Breast epithelium (tissue), 3 donors: ENCODE measurements around the gene G6PC3.

ENCODE experiments used
- POLR2A ChIP-seq: fragments of 450-650 bp; IDR thresholded peaks from one replicate; pipeline ENCODE4 v1.6.1; 2016; ENCODE audit warnings: antibody characterized with exemption, mild to moderate bottlenecking, moderate library complexity
- POLR2AphosphoS5 ChIP-seq, 3 donors: sonication (generic); formaldehyde crosslinking; IDR thresholded peaks; one replicate each; pipeline ENCODE4 v1.6.1; 2017; ENCODE audit warnings: antibody characterized with exemption in 3 of 3
- TF ChIP-seq, protein P1 (sequence below), 3 donors: fragments of 450-650 bp; IDR thresholded peaks; one replicate each; pipeline ENCODE4 v1.5.1; 2016 to 2017; ENCODE audit warnings: antibody characterized with exemption in 3 of 3, mild to moderate bottlenecking in 3 of 3, moderate library complexity in 3 of 3

- TF ChIP-seq, protein P1, sequence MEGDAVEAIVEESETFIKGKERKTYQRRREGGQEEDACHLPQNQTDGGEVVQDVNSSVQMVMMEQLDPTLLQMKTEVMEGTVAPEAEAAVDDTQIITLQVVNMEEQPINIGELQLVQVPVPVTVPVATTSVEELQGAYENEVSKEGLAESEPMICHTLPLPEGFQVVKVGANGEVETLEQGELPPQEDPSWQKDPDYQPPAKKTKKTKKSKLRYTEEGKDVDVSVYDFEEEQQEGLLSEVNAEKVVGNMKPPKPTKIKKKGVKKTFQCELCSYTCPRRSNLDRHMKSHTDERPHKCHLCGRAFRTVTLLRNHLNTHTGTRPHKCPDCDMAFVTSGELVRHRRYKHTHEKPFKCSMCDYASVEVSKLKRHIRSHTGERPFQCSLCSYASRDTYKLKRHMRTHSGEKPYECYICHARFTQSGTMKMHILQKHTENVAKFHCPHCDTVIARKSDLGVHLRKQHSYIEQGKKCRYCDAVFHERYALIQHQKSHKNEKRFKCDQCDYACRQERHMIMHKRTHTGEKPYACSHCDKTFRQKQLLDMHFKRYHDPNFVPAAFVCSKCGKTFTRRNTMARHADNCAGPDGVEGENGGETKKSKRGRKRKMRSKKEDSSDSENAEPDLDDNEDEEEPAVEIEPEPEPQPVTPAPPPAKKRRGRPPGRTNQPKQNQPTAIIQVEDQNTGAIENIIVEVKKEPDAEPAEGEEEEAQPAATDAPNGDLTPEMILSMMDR (IDR thresholded peaks at IDR 0.05) = no peak
- TF ChIP-seq POLR2A = no peak
- no peak for TF ChIP-seq POLR2AphosphoS5 (IDR thresholded peaks at IDR 0.05)
Measured at GRCh38 chr17:44079877-44080821, 9.6 kb downstream of the G6PC3 start.
